ENCODE results near the gene DNMBP. TPM values are rescaled to one million over a fixed set of nuclear protein-coding genes. Genes with fewer than 3 reads are reported as not detected.

DNMBP gene, protein sequence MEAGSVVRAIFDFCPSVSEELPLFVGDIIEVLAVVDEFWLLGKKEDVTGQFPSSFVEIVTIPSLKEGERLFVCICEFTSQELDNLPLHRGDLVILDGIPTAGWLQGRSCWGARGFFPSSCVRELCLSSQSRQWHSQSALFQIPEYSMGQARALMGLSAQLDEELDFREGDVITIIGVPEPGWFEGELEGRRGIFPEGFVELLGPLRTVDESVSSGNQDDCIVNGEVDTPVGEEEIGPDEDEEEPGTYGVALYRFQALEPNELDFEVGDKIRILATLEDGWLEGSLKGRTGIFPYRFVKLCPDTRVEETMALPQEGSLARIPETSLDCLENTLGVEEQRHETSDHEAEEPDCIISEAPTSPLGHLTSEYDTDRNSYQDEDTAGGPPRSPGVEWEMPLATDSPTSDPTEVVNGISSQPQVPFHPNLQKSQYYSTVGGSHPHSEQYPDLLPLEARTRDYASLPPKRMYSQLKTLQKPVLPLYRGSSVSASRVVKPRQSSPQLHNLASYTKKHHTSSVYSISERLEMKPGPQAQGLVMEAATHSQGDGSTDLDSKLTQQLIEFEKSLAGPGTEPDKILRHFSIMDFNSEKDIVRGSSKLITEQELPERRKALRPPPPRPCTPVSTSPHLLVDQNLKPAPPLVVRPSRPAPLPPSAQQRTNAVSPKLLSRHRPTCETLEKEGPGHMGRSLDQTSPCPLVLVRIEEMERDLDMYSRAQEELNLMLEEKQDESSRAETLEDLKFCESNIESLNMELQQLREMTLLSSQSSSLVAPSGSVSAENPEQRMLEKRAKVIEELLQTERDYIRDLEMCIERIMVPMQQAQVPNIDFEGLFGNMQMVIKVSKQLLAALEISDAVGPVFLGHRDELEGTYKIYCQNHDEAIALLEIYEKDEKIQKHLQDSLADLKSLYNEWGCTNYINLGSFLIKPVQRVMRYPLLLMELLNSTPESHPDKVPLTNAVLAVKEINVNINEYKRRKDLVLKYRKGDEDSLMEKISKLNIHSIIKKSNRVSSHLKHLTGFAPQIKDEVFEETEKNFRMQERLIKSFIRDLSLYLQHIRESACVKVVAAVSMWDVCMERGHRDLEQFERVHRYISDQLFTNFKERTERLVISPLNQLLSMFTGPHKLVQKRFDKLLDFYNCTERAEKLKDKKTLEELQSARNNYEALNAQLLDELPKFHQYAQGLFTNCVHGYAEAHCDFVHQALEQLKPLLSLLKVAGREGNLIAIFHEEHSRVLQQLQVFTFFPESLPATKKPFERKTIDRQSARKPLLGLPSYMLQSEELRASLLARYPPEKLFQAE (N-terminal part only)
- polyA plus RNA-seq: 41.7 TPM
- long read RNA-seq, donor 1, full-length matches to known transcripts: 1 of 9 reads
- long read RNA-seq, donor 1, partial matches to known transcripts: 8 of 9 reads
- long read RNA-seq, donor 1, other reads (novel, unspliced or antisense): 0 of 9 reads
- long read RNA-seq, donor 2, partial matches to known transcripts: 24 of 24 reads
- long read RNA-seq, donor 2, other reads (novel, unspliced or antisense): 0 of 24 reads
- long read RNA-seq, donor 3: 0 reads
- long read RNA-seq, donor 4: 0 reads
- long read RNA-seq, donor 5: 0 reads
- long read RNA-seq, donor 6, full-length matches to known transcripts: 4 of 20 reads
- long read RNA-seq, donor 6, partial matches to known transcripts: 16 of 20 reads
- long read RNA-seq, donor 6, other reads (novel, unspliced or antisense): 0 of 20 reads
- long read RNA-seq, donor 7, full-length matches to known transcripts: 1 of 1 reads
- long read RNA-seq, donor 7, partial matches to known transcripts: 0 of 1 reads
- long read RNA-seq, donor 7, other reads (novel, unspliced or antisense): 0 of 1 reads
- long read RNA-seq, donor 8, full-length matches to known transcripts: 1 of 1 reads
- long read RNA-seq, donor 8, partial matches to known transcripts: 0 of 1 reads
- long read RNA-seq, donor 8, other reads (novel, unspliced or antisense): 0 of 1 reads
- long read RNA-seq, donor 9: 0 reads
- long read RNA-seq, donor 10, full-length matches to known transcripts: 1 of 1 reads
- long read RNA-seq, donor 10, partial matches to known transcripts: 0 of 1 reads
- long read RNA-seq, donor 10, other reads (novel, unspliced or antisense): 0 of 1 reads
- long read RNA-seq, donor 11, full-length matches to known transcripts: 1 of 1 reads
- long read RNA-seq, donor 11, partial matches to known transcripts: 0 of 1 reads
- long read RNA-seq, donor 11, other reads (novel, unspliced or antisense): 0 of 1 reads

DNA sequence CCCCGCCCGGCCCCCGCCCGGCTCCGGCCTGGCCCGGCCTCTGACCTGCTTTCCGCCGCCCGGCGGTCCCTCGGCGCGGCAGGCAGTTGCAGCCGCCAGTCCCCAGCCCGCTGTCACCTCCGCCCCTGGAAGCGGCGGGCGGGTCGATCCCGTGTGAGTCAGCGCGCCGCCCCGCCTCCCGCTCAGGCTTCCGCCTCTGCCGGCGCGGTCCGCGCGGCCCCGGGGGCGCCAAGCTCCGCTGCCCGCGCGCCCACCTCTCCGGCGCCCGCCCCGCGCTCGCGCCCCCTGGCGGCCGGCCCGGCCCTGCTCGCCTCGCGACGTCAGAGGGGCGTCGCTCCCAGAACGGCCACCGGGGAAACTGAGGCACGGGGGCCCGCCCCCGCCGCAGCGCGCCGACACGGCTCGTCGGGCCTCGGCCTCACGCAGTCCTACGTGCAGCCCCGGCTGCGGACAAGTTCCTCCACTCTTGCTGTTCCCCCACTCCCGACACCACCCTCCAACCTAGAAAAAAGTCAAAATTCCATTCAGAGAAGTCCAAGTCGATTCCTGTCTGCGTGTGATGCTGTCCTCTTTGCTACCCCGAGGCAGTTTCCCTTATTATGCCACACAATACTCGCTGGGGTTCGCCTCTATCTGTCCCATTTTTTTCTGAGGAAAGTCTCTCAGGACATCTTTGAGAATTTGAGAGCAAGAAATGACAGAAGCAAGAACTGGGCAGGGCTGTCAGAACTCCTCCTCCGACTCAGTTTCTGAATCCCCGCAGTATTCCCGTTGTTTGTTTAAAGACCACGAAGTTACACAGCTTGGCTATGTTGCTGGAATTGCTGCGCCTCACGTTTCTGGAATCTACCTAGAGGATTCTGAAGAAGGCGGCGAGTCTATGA is at the start of gene DNMBP:
Gene DNMBP (minus strand): TSS at position 155 of the 884 bp plus-strand sequence. CDS start 37,823 bp downstream, outside the sequence.
- peak; percentile 82 to 92 for DNase-seq
- peak within 1 kb of the TSS; percentile 75 for H3K4me3 ChIP-seq (ENCODE audit: low read length)
- WGBS (ENCODE audit: insufficient coverage, low lambda C conversion rate): no CpG with 5 or more reads among the region's 86 CpGs

DNA sequence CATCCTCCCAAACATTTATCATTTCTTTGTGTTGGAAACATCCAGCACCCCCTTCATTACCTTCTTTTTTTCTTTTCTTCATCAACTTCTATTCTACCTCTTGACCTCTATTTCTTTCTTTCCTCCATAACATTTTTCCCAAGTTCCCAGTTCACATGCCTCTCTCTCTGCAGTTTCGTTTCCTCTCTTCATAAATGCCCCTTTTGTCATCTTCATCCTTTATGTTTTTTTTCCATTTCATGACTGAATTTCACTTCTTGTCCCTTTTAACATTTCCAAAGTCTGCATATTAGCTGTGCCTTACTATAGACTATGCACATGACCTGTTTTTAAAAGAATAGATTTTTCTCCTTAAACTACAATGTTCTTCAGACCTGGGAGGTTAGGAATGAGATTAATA is 48.2 kb upstream of the DNMBP start:
- no peaks in the 10 kb centered on the region for H3K4me1 ChIP-seq (ENCODE audit: control insufficient read depth, insufficient read depth, low read length)
- no peaks in the 10 kb centered on the region for H3K9me3 ChIP-seq (ENCODE audit: control insufficient read depth, low read depth, low read length)
- H3K27ac ChIP-seq (ENCODE audit: low read length): no peak overlapping the region
- no peaks in the 10 kb centered on the region for H3K36me3 ChIP-seq (ENCODE audit: control insufficient read depth, insufficient read depth, low read length)
- WGBS (ENCODE audit: insufficient coverage, low lambda C conversion rate): 80% methylated on average over 1 of the region's 1 CpG
- no peak for DNase-seq
- H3K27me3 ChIP-seq (ENCODE audit: control insufficient read depth, insufficient read depth, low read length): no peaks in the 10 kb centered on the region
- no peak overlapping the region for H3K4me3 ChIP-seq (ENCODE audit: low read length)

More for the DNA sequence above, at the start of gene DNMBP:
- H3K27ac ChIP-seq (ENCODE audit: low read length): peak within 1 kb of the TSS; percentile 50
- H3K27me3 ChIP-seq (ENCODE audit: control insufficient read depth, insufficient read depth, low read length): no peaks in the 10 kb centered on the region
- no peaks in the 10 kb centered on the region for H3K9me3 ChIP-seq (ENCODE audit: control insufficient read depth, low read depth, low read length)
- peaks cover 16% of the 10 kb centered on the region for H3K4me1 ChIP-seq (ENCODE audit: control insufficient read depth, insufficient read depth, low read length)
- H3K36me3 ChIP-seq (ENCODE audit: control insufficient read depth, insufficient read depth, low read length): no peaks in the 10 kb centered on the region

DNA sequence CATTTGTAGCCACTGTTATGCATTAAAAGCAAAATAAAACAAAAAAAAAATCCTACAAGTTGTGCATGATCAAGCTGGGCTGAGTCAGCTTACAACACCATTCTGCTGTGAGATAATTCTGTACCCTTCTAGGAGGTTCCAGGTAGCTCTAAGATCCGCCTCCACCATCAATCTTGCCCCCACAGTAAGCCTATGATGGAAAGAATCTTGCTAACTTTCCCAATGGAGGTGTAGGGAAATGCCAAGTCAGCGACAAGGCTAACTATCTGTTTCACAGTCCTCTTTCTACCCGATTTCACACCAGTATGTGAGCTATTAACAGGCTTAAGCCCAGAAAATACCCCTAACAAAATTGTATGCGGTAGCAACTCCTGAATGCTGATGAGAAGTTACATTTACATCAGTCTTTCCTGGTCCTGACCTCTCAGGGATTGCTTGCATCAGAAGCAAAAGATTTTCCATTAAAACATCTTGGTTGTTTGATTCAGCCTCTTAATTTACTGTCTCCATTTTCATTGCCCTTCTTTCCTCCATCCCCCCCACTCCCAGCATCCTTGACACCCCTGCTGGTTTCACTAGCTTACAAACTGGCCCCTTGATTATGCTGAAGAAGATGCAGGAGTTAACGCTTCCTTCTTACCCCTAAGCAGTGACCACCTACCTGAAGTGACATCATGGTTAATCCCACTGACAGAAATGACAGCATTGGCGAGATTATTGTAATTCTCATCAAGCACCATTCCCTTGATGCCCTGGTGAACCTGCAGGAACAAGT is 44.1 kb upstream of the DNMBP start:
- Histone ChIP-seq H3K4me3 (ENCODE audit: low read length) (no peak overlapping the region), H3K27me3 (ENCODE audit: control insufficient read depth, insufficient read depth, low read length) (no peaks in the 10 kb centered on the region), H3K27ac (ENCODE audit: low read length) (no peak overlapping the region), H3K4me1 (ENCODE audit: control insufficient read depth, insufficient read depth, low read length) (no peaks in the 10 kb centered on the region), H3K9me3 (ENCODE audit: control insufficient read depth, low read depth, low read length) (no peaks in the 10 kb centered on the region), H3K36me3 (ENCODE audit: control insufficient read depth, insufficient read depth, low read length) (no peaks in the 10 kb centered on the region)
- DNase-seq: no peak
- no CpG with 5 or more reads among the region's 6 CpGs for WGBS (ENCODE audit: insufficient coverage, low lambda C conversion rate)

DNA sequence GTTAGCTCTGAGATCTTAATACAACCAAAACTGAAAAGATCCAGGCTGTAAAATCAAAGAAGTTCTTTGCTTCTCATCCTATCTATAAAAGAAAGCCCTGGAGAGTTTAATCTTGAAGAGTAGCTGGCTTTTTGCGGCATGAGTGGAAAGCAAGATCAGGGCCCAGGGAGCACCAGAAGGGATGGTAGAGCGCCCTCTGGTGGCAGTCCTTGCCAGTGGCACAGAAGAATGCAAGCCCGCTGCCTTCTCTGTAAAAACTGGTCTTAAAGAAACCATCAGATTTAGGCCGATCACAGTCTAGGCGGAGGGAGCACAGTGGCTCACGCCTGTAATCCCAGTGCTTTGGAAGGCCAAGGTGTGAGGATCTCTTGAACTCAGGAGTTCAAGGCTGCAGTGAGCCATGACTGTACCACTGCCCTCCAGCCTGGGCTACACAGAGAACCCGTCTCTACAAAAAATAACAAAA is 36.3 kb upstream of the DNMBP start:
- DNase-seq: peak; percentile 72 to 73
- no peaks in the 10 kb centered on the region for H3K36me3 ChIP-seq (ENCODE audit: control insufficient read depth, insufficient read depth, low read length)
- H3K27me3 ChIP-seq (ENCODE audit: control insufficient read depth, insufficient read depth, low read length): no peaks in the 10 kb centered on the region
- no peaks in the 10 kb centered on the region for H3K9me3 ChIP-seq (ENCODE audit: control insufficient read depth, low read depth, low read length)
- no CpG with 5 or more reads among the region's 7 CpGs for WGBS (ENCODE audit: insufficient coverage, low lambda C conversion rate)
- H3K4me3 ChIP-seq (ENCODE audit: low read length): no peak overlapping the region
- no peak overlapping the region for H3K27ac ChIP-seq (ENCODE audit: low read length)
- H3K4me1 ChIP-seq (ENCODE audit: control insufficient read depth, insufficient read depth, low read length): peaks cover 8% of the 10 kb centered on the region

DNA sequence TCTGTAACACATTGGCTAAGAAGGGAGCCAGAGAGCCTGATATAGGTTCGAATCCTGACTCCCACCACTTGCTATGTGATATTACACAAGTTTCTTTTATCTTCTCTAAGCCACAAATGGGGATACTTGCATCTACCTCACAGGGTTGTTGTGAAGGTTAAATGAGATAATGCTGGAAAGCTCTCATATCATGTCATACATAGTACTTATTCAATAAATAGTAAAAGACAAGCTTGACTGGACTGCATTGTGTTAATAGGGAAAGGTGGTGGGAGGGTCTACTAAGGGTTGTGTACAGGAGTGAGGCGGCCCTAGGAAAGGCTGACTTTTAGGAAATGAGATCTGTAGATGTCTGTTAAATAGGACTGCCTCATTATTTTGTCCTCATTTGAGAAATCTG is 35.8 kb upstream of the DNMBP start:
- no CpG with 5 or more reads among the region's 2 CpGs for WGBS (ENCODE audit: insufficient coverage, low lambda C conversion rate)
- no peak for DNase-seq
- H3K9me3 ChIP-seq (ENCODE audit: control insufficient read depth, low read depth, low read length): no peaks in the 10 kb centered on the region
- no peaks in the 10 kb centered on the region for H3K27me3 ChIP-seq (ENCODE audit: control insufficient read depth, insufficient read depth, low read length)
- H3K4me1 ChIP-seq (ENCODE audit: control insufficient read depth, insufficient read depth, low read length): peaks cover 8% of the 10 kb centered on the region
- no peaks in the 10 kb centered on the region for H3K36me3 ChIP-seq (ENCODE audit: control insufficient read depth, insufficient read depth, low read length)
- H3K4me3 ChIP-seq (ENCODE audit: low read length): no peak overlapping the region
- H3K27ac ChIP-seq (ENCODE audit: low read length): no peak overlapping the region

DNA sequence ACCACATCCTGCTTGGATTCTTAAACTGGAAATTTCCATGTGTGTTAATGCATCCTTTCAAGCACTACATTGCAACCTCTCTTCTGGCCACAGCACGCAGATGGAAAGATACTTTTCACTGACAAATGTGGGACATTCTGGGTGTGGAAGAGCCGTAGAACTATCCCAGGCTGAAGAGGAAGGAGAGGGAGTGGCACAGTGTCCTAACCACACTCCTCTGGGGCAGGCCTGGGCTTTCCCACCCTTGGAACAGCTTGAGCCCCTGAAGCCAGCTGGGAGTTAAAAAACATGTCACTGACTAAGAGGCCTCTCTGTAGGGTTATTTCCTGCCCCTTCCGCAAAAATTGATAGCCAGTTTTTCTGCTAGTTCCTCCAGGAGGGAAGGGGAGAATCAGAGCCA is 34.0 kb upstream of the DNMBP start:
- DNase-seq: peak in 1 of 2 donors; percentile 19
- no CpG with 5 or more reads among the region's 3 CpGs for WGBS (ENCODE audit: insufficient coverage, low lambda C conversion rate)

DNA sequence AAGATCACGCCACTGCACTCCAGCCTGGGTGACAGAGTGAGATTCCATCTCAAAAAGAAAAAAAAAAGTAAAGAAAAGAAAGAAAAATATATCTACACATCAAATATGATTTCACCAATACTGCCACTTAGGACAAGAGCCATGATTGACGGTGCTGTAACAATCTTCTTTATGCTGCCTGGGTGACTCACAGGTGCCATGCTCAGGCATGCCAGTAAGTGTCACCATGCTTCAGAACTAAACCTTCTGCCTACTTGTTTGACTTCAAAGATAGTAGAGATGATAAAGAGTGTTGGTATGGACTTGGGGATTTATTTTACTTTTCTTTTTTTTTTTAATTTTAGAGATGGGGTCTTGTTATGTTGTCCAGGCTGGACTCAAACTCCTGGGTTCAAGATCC is 33.6 kb upstream of the DNMBP start:
- H3K4me3 ChIP-seq (ENCODE audit: low read length): no peak overlapping the region
- no peak overlapping the region for H3K27ac ChIP-seq (ENCODE audit: low read length)
- no peaks in the 10 kb centered on the region for H3K36me3 ChIP-seq (ENCODE audit: control insufficient read depth, insufficient read depth, low read length)
- no peak for DNase-seq
- no peaks in the 10 kb centered on the region for H3K9me3 ChIP-seq (ENCODE audit: control insufficient read depth, low read depth, low read length)
- WGBS (ENCODE audit: insufficient coverage, low lambda C conversion rate): no CpG with 5 or more reads among the region's 2 CpGs
- no peaks in the 10 kb centered on the region for H3K27me3 ChIP-seq (ENCODE audit: control insufficient read depth, insufficient read depth, low read length)
- peaks cover 21% of the 10 kb centered on the region for H3K4me1 ChIP-seq (ENCODE audit: control insufficient read depth, insufficient read depth, low read length)

More for the DNA sequence above, 34.0 kb upstream of the DNMBP start:
- H3K9me3 ChIP-seq (ENCODE audit: control insufficient read depth, low read depth, low read length): no peaks in the 10 kb centered on the region
- H3K27me3 ChIP-seq (ENCODE audit: control insufficient read depth, insufficient read depth, low read length): no peaks in the 10 kb centered on the region
- peak overlapping the region; percentile 36 for H3K27ac ChIP-seq (ENCODE audit: low read length)
- H3K4me3 ChIP-seq (ENCODE audit: low read length): no peak overlapping the region
- H3K36me3 ChIP-seq (ENCODE audit: control insufficient read depth, insufficient read depth, low read length): no peaks in the 10 kb centered on the region
- peaks cover 17% of the 10 kb centered on the region for H3K4me1 ChIP-seq (ENCODE audit: control insufficient read depth, insufficient read depth, low read length)
